ENCODE measurements around the gene TP53RK.

The TP53RK gene

GRCh38 chr20:46636514-46636913 lies 52.7 kb downstream of the TP53RK start:
- DNase-seq, result no peak
- Histone ChIP-seq H3K27me3 (no peaks in the 10 kb centered on the region), H3K4me3 (ENCODE audit: low read depth, low read length) (no peak overlapping the region), H3K36me3 (no peaks in the 10 kb centered on the region), H3K4me1 (no peaks in the 10 kb centered on the region), H3K9me3 (no peaks in the 10 kb centered on the region)
- TF ChIP-seq CTCF (IDR thresholded peaks at IDR 0.05; ENCODE audit: low read depth, low read length), result no peak

GRCh38 chr20:46635514-46636136 lies 53.6 kb downstream of the TP53RK start:
- Histone ChIP-seq H3K27me3 (no peaks in the 10 kb centered on the region), H3K9me3 (no peaks in the 10 kb centered on the region), H3K4me3 (ENCODE audit: low read depth, low read length) (no peak overlapping the region), H3K36me3 (no peaks in the 10 kb centered on the region), H3K4me1 (no peaks in the 10 kb centered on the region)
- DNase-seq, result no peak
- TF ChIP-seq CTCF (IDR thresholded peaks at IDR 0.05; ENCODE audit: low read depth, low read length), result no peak

- H3K36me3 ChIP-seq, result no peaks in the 10 kb centered on the region
- no peak for DNase-seq
- H3K27me3 ChIP-seq, result no peaks in the 10 kb centered on the region; the same call in 1 of the 2 replicates
- H3K4me3 ChIP-seq (ENCODE audit: low read depth, low read length), result no peak overlapping the region
- no peak for TF ChIP-seq CTCF (IDR thresholded peaks at IDR 0.05; ENCODE audit: low read depth, low read length)
- no peaks in the 10 kb centered on the region for H3K9me3 ChIP-seq
- H3K4me1 ChIP-seq, result no peaks in the 10 kb centered on the region
These were observed 54.7 kb downstream of the TP53RK start for GRCh38 chr20:46634528-46634927.
